Motor neuron (in vitro differentiated cells): ENCODE results near the gene CCNK. TPM values are rescaled to one million over a fixed set of nuclear protein-coding genes. Genes with fewer than 3 reads are reported as not detected.

Source experiments
- ATAC-seq, 8 experiments: fragments of 200-7000 bp; cut with Tn5 transposase; replicated peaks in 6 of 8; 2 replicates each; pipeline ENCODE4 v1.8.0; 2021; ENCODE audit warnings: mild to moderate bottlenecking in 8 of 8, moderate library complexity in 8 of 8
- H3K27ac ChIP-seq, 2 donors: fragments of 250-450 bp; sonication (Bioruptor Pico); 2 replicates each; pipeline ENCODE4 v1.9.0; 2021; ENCODE audit warnings: antibody characterized with exemption in 2 of 2, mild to moderate bottlenecking in 2 of 2, moderate library complexity in 1 of 2
- H3K4me1 ChIP-seq, 2 donors: fragments of 250-450 bp; sonication (Bioruptor Pico); replicated peaks in 1 of 2; 2 replicates each; pipeline ENCODE4 v1.6.1; 2021; ENCODE audit warnings: antibody characterized with exemption in 2 of 2, mild to moderate bottlenecking in 2 of 2, moderate library complexity in 1 of 2
- H3K4me3 ChIP-seq, 5 donors: fragments of 250-450 bp; sonication (Bioruptor Pico); 2 replicates each; pipeline ENCODE4 v1.9.0; 2021; ENCODE audit warnings: antibody characterized with exemption in 5 of 5, mild to moderate bottlenecking in 5 of 5, moderate library complexity in 4 of 5
- WGBS, 10 experiments: fragments of 450-650 bp; shearing (Covaris generic); methylation state at CpG; one replicate each; pipeline ENCODE4 v1.0.0; 2022; 5-methylcytosine and 5-hydroxymethylcytosine counted together
- in situ Hi-C, 9 experiments: fragments of 400-800 bp; cut with MboI; loops; one replicate each; pipeline ENCODE4 v1.15.0; 2021; ENCODE audit warnings: low sequenced_read_pairs in 9 of 9, low pct_unique_long_range_greater_than_20kb in 2 of 9; ENCODE audit not compliant: unreplicated experiment in 9 of 9
- total RNA-seq, 8 experiments: library from RNA; unstranded; fragments of 300-600 nt; gene quantifications; 2 replicates each; pipeline versions ENCODE4 v1.2.3 to v1.2.4, GENCODE V29; 2022

The CCNK gene
- total RNA-seq, 8 experiments from 2014 or later, result 12.5 to 51.8 (median 25.2) TPM

DNA sequence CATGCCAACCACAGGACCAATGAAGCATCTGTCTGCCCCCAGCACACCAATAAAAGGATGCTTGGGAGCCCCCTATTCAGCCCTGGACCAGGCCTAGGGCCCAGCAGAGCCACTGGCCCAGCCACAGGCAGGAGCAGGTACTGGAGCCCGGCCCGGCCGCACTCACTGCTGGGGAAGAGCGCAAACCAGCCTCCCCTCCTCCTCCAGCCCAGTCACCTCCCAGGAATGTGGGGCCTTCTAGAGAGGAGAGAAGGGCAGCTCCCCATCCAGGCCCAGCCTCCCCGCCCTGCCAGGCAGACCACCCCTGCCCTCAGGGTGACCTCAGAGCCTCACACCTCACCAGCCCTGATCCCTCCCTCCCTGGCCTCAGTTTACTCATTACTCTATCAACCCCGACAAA lies 56.2 kb downstream of the CCNK start:
- WGBS, 10 experiments, result 80% methylated on average over 3 of the region's 6 CpGs; no CpG with 5 or more reads in 9 of the 10 experiments
- ATAC-seq, result peak; percentile 2 to 82 (median 20)
- Histone ChIP-seq H3K27ac (no peak overlapping the region), H3K4me3 (no peak overlapping the region), H3K4me1 (peaks cover 80 to 81% of the 10 kb centered on the region in 2 donors)
- in situ Hi-C loops, result loop anchor here in 2 of 9 experiments (25.0 kb wide), 1 partner anchor 100 kb away; the partner anchor contains the start of gene HHIPL1 (in 2 of the 2)

DNA sequence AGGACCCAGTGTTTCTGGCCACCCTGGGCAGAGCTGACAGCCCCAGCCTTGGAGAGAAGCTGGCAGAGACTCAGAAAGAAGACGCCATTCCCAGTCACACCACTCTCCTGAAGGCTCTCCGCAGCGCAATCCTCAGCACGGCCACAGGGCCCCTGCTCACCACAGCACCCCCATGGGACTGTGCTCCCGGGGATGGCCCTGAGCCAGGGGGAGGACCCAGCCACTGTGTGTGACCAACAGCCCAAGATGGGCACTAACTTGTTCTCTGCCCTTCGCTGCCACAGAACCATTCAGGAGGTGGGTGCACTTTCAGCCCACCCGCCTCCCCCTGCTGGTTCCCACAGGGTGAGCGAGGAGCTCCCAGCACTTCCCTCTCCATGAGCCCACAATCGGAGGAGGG lies 57.1 kb downstream of the CCNK start:
- ATAC-seq, result peak in 5 of 8 experiments; percentile 5 to 29 (median 9)
- in situ Hi-C loops, result loop anchor here in 2 of 9 experiments (25.0 kb wide), 1 partner anchor 99 kb away; the partner anchor contains the start of gene HHIPL1 (in 2 of the 2)

DNA sequence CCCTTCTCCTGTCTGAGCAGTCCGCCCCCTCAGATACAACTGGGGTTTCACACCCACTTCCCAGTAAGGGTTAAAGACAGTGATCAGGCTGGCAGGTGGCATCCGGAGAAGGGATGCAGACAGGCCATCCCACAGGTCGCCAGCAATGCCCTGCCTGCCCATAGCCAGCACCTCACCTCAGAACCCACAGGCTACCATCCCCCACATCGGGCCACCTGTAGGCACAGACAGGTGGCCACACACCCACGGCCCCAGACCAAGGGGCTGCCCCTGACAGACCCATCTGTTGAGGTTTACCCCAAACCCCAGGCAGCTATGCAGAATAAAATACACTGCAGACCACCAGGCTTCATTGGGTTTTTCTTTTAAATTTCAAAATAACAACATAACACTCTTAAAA lies 57.5 kb downstream of the CCNK start:
- in situ Hi-C loops, result loop anchor here in 2 of 9 experiments (25.0 kb wide), 1 partner anchor 99 kb away; the partner anchor contains the start of gene HHIPL1 (in 2 of the 2)
- 0 to 82% methylated on average over 1 to 2 of the region's 5 CpGs; no CpG with 5 or more reads in 8 of the 10 experiments for WGBS, 10 experiments
- ATAC-seq, result no peak
- Histone ChIP-seq H3K4me3 (no peak overlapping the region), H3K27ac (no peak overlapping the region), H3K4me1 (peaks cover 76 to 79% of the 10 kb centered on the region in 2 donors)

More for the DNA sequence above, 57.1 kb downstream of the CCNK start:
- H3K4me1 ChIP-seq, result peaks cover 80% of the 10 kb centered on the region in 2 donors
- 74% methylated on average over 3 of the region's 9 CpGs; no CpG with 5 or more reads in 9 of the 10 experiments for WGBS, 10 experiments
- H3K27ac ChIP-seq, result no peak overlapping the region
- no peak overlapping the region for H3K4me3 ChIP-seq

DNA sequence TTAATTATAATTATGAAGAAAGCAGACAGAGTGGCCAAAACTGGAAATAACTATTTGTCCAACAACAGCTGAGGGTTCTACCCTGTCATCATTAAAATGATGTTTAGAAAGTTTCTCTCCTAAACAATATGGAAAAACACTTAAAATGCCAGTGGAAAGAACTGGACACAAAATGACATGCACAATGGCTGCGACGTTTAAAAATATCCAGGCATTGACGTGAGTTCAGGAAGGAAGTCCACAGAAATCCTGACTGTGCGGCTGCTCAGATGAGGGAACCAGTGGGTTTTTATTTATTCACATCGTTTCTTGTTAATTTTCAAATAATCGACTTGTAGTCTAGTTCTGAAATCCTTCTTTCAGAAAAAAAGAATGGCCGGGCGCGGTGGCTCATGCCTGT lies 58.3 kb downstream of the CCNK start:
- 70 to 100% (median 89%) methylated on average over 2 to 9 of the region's 9 CpGs for WGBS, 10 experiments
- no peak for ATAC-seq
- H3K4me1 ChIP-seq, result peaks cover 74 to 79% of the 10 kb centered on the region in 2 donors
- in situ Hi-C loops, result loop anchor here in 2 of 9 experiments (25.0 kb wide), 1 partner anchor 98 kb away; the partner anchor contains the start of gene HHIPL1 (in 2 of the 2)
- no peak overlapping the region for H3K27ac ChIP-seq
- H3K4me3 ChIP-seq, result no peak overlapping the region

DNA sequence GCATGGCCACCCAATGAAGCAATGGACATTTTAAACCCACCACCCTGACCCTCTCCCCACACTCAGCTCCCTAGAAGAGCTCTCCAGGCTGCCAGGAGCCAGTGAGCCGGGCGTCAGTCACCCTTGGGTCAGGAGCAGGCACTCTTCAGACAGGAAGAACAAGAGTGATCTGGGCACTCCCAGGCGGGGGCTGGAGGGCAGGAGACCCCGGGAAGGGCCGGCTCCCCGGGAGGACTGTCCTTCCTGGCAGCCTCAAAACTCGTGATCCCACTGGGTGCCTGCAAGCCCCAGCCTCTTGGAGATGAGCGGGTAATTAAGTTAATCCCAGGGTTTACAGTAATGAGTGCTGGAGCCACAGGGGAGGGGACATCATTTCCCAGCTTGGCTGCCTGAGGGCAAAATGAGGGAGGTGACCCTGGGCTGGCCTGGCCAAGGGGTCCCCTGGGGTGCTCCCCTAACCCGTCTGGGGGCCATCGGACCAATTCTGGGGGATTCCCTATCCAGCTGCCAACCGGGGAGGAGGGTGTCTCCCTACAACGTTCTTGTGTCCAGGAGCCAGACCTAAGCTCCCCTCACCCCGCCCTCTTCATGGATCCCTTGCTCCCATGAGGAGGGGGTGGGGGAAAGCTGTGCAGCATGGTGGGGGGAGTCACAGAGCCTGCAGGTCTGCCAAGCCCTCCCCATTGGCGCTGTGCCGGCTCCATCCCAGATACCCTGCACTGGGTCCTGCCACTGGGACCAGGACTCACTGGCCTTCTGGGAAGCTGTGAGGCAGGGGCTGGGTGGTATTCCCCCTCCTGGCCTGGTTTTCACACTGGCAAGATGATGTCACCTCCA lies 59.2 kb downstream of the CCNK start:
- peak in 2 of 8 experiments; percentile 11 to 73 for ATAC-seq
- peaks cover 74 to 79% of the 10 kb centered on the region in 2 donors for H3K4me1 ChIP-seq
- 0 to 100% (median 72%) methylated on average over 1 to 6 of the region's 15 CpGs; no CpG with 5 or more reads in 6 of the 10 experiments for WGBS, 10 experiments
- in situ Hi-C loops, result loop anchor here in 2 of 9 experiments (25.0 kb wide), 1 partner anchor 97 kb away; the partner anchor contains the start of gene HHIPL1 (in 2 of the 2)
- no peak overlapping the region for H3K4me3 ChIP-seq
- H3K27ac ChIP-seq, result peak overlapping the region; percentile 36 to 73

DNA sequence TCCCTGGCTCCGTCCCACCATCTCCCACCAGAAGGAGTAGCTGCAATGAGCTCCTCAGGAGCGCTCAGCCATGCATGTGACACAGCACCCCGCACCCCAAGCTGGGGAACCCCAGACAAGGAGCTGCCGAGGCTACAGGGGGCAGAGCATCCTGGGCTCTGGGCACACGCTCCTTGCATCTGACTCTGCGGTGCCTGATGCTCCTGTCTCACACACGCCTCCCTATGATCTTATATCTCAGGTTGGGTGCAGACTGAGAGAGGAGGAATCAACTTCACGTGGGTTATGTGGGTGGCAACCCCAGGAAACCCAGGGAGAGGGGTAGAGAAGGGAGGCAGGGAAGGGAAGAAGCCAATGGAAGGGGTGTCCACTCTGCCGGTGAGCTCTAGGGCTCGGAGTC lies 60.0 kb downstream of the CCNK start:
- peak overlapping the region; percentile 26 to 73 for H3K27ac ChIP-seq
- peaks cover 74 to 79% of the 10 kb centered on the region in 2 donors for H3K4me1 ChIP-seq
- no peak overlapping the region for H3K4me3 ChIP-seq
- in situ Hi-C loops, result loop anchor here in 2 of 9 experiments (25.0 kb wide), 1 partner anchor 96 kb away; the partner anchor contains the start of gene HHIPL1 (in 2 of the 2)
- 17 to 100% (median 87%) methylated on average over 1 to 5 of the region's 10 CpGs; no CpG with 5 or more reads in 3 of the 10 experiments for WGBS, 10 experiments
- no peak for ATAC-seq

DNA sequence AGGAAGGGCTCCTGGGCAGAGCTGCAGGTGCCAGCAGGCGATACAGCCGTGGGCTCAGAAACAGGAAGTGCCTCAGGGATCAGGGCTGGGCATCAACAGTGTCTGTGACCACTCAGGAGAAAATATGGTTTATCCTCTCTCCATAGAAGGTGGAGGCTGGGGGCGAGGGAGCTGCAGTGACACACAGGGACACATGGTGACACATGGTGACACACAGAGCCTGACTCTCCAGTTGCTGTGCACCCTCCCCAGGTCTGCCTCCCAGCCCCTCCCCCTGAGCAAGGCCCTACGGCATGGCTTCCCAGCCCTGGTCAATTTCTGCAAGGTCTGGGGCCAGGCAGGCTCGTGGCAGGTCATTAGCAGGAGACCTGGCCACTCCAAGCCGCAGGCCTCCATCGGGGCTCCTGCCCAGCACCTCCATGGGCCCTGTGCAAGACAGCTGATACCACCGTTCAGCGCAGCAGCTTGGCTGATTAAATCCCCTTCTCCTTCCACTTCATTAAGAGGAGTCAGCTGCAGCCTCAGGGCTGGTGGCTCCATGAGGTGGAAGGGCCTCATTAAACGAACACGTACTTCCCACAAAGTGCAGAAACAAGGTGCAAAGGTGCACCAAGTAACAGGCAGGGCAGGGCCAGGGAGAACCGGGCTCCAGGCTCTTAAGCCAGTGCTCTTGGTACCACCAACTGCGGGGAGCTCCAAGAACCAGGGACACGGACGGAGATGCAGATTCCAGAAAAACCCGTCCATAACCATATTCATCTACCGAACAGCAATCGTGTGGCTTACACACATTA lies 60.7 kb downstream of the CCNK start:
- in situ Hi-C loops, result loop anchor here in 2 of 9 experiments (25.0 kb wide), 1 partner anchor 95 kb away; the partner anchor contains the start of gene HHIPL1 (in 2 of the 2)
- peak overlapping the region; percentile 59 to 73 for H3K27ac ChIP-seq
- H3K4me1 ChIP-seq, result peaks cover 74 to 79% of the 10 kb centered on the region in 2 donors
- peak in 5 of 8 experiments; percentile 67 to 72 (median 70) for ATAC-seq
- 80 to 100% (median 85%) methylated on average over 1 to 8 of the region's 18 CpGs; no CpG with 5 or more reads in 4 of the 10 experiments for WGBS, 10 experiments
- H3K4me3 ChIP-seq, result no peak overlapping the region

DNA sequence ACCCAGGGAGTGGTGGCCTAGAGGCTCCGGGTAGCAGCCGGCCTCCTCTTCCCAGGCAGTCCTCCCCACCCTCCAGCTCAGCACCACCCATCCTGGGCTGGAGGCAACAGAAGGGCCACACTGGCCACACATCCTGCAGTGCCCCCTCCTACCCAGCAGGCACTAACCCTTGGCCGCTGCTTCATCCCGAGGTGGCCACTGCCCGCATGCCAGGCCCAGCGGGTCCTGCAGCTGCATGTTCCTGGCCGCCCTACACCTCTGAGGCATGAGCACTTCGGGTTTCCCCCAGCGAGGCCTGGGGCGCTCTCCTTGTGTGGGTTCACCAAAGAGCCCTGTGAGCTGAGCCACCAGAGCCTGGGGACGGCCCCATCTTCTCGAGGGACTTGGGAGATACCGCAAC lies 61.4 kb downstream of the CCNK start:
- in situ Hi-C loops, result loop anchor here in 2 of 9 experiments (25.0 kb wide), 1 partner anchor 95 kb away; the partner anchor contains the start of gene HHIPL1 (in 2 of the 2)
- WGBS, 10 experiments, result 20 to 100% methylated on average over 1 of the region's 13 CpGs; no CpG with 5 or more reads in 8 of the 10 experiments
- no peak overlapping the region for H3K27ac ChIP-seq
- H3K4me3 ChIP-seq, result no peak overlapping the region
- peaks cover 72 to 74% of the 10 kb centered on the region in 2 donors for H3K4me1 ChIP-seq
- ATAC-seq, result peak in 1 of 8 experiments; percentile 10

DNA sequence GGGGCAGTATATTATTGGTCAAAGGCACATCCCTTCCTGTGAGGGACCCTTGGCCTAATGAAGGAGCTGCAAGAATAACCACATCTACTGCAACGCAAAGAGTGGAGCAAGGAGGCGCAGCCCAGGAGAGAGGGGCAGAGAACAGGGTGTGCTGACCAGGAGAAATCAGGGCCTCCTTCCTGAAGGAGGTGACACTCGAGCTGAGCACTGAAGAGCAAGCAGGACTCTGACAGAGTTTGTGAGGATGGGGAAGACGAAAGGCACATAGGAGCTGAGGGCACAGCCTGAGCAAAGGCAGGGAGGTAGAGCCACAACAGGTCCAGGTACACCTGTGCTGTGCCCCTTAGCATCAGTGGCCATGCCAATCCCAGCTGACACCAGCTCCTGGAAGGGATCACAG lies 62.2 kb downstream of the CCNK start:
- 50 to 87% methylated on average over 1 to 4 of the region's 4 CpGs; no CpG with 5 or more reads in 8 of the 10 experiments for WGBS, 10 experiments
- no peak overlapping the region for H3K4me3 ChIP-seq
- in situ Hi-C loops, result loop anchor here in 2 of 9 experiments (25.0 kb wide), 1 partner anchor 94 kb away; the partner anchor contains the start of gene HHIPL1 (in 2 of the 2)
- H3K4me1 ChIP-seq, result peaks cover 64 to 66% of the 10 kb centered on the region in 2 donors
- no peak for ATAC-seq
- no peak overlapping the region for H3K27ac ChIP-seq

DNA sequence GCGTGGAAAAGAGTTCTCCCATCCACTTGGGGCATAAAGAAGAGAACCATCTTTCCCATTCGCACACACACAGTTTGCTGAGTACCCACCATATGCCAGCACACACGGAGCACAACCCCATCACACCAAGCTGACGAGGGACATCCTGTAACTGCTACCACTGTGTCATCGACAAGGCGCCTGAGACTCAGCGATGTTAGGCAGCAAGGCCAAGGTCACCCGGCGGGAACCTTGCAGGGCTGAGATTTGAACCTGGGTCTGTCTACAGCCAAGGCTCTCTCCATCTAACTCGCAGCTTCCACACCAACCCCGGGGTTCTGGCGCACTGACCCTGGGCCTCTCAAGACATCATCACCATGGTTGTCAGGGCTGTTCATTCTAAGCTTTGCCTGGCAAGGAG lies 62.8 kb downstream of the CCNK start:
- H3K27ac ChIP-seq, result peak overlapping the region; percentile 50 to 75
- ATAC-seq, result no peak
- in situ Hi-C loops, result loop anchor here in 2 of 9 experiments (25.0 kb wide), 1 partner anchor 93 kb away; the partner anchor contains the start of gene HHIPL1 (in 2 of the 2)

DNA sequence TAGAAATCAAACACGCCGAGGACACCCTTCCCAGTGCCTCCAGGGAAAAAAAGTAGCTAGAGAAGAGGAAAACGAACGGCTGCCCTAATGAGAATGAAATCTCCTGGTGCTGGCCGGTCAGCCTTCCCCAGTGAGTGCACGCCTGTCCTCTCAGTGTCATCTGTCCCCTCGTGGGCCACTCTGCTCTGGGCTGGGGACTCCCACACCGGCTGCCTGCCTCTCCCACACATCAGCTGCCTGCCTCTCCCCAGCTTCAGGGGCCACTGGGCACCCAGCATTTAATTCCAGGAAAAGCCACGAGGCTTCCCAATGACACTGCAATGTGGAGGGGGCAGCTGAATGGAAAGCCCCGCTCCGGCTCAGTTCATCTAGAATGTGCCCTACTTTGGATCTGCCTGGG lies 63.8 kb downstream of the CCNK start:
- H3K4me3 ChIP-seq, result no peak overlapping the region
- whole genome bisulfite sequencing, 10 experiments, result 0 to 90% (median 54%) methylated on average over 1 to 11 of the region's 11 CpGs; no CpG with 5 or more reads in 4 of the 10 experiments
- peak in 5 of 8 experiments; percentile 59 to 82 (median 81) for ATAC-seq
- in situ Hi-C loops, result loop anchor here in 2 of 9 experiments (25.0 kb wide), 1 partner anchor 92 kb away; the partner anchor contains the start of gene HHIPL1 (in 2 of the 2)
- peaks cover 74 to 76% of the 10 kb centered on the region in 2 donors for H3K4me1 ChIP-seq
- peak overlapping the region; percentile 50 to 75 for H3K27ac ChIP-seq

More for the DNA sequence above, 62.8 kb downstream of the CCNK start:
- 60 to 100% (median 100%) methylated on average over 1 to 6 of the region's 12 CpGs; no CpG with 5 or more reads in 2 of the 10 experiments for WGBS, 10 experiments
- Histone ChIP-seq H3K4me1 (peaks cover 66 to 69% of the 10 kb centered on the region in 2 donors), H3K4me3 (no peak overlapping the region)

DNA sequence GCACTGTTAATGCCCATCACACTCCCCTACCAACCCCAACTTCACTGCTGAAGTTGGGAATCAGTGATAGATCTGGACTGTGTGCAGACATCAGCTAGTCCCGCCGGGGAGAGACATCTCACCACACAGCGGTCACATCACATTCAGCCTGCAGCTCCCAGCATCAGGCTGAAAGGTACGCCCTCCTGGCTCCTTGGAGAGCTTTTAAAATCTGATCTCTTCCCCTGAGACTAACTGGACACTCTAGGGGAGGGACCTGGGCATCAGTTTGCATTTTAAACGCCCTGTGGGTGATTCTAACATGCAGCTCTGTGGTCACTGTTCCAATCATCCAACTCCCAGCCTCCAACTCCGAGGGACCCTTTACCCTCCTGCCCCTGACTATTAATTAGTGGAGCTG lies 64.4 kb downstream of the CCNK start:
- H3K4me3 ChIP-seq, result no peak overlapping the region
- in situ Hi-C loops, result loop anchor here in 2 of 9 experiments (25.0 kb wide), 1 partner anchor 92 kb away; the partner anchor contains the start of gene HHIPL1 (in 2 of the 2)
- H3K27ac ChIP-seq, result peak overlapping the region; percentile 50 to 75
- ATAC-seq, result peak; percentile 6 to 68 (median 24)
- WGBS, 10 experiments, result 0 to 40% (median 20%) methylated on average over 1 to 5 of the region's 6 CpGs; no CpG with 5 or more reads in 5 of the 10 experiments
- peaks cover 72 to 77% of the 10 kb centered on the region in 2 donors for H3K4me1 ChIP-seq
